ENCODE measurements around the gene HOPX. TPM values are rescaled to one million over a fixed set of nuclear protein-coding genes. Genes with fewer than 3 reads are reported as not detected.

The HOPX gene
- total RNA-seq, 1 donor from 2014 or later: 42.1 TPM

GRCh38 chr4:56654238-56654632, 26.9 kb downstream of the HOPX start:
- Mint-ChIP-seq H3K9me3 (no peaks in the 10 kb centered on the region), H3K27ac (no peak overlapping the region), H3K4me1 (ENCODE audit: unreplicated experiment) (peaks cover 17% of the 10 kb centered on the region), H3K27me3 (peaks cover 76% of the 10 kb centered on the region), H3K36me3 (no peaks in the 10 kb centered on the region), H3K4me3 (peak overlapping the region; percentile 92)
- no peak for DNase-seq (ENCODE audit: extremely low spot score, unreplicated experiment)
- no peak for TF ChIP-seq CTCF (conservative IDR thresholded peaks at IDR 0.05)

- no peak for TF ChIP-seq CTCF (conservative IDR thresholded peaks at IDR 0.05)
- DNase-seq (ENCODE audit: extremely low spot score, unreplicated experiment): no peak
- no peak overlapping the region for H3K4me3 Mint-ChIP-seq
- H3K27ac Mint-ChIP-seq: no peak overlapping the region
- H3K27me3 Mint-ChIP-seq: peaks cover 70% of the 10 kb centered on the region
- no peaks in the 10 kb centered on the region for H3K36me3 Mint-ChIP-seq
- no peaks in the 10 kb centered on the region for H3K9me3 Mint-ChIP-seq
- peaks cover 17% of the 10 kb centered on the region for H3K4me1 Mint-ChIP-seq (ENCODE audit: unreplicated experiment)
These were observed 27.4 kb downstream of the HOPX start for GRCh38 chr4:56653461-56654237.

GRCh38 chr4:56652196-56652595, 28.9 kb downstream of the HOPX start:
- H3K9me3 Mint-ChIP-seq: no peaks in the 10 kb centered on the region
- H3K27me3 Mint-ChIP-seq: peaks cover 56% of the 10 kb centered on the region
- no peaks in the 10 kb centered on the region for H3K36me3 Mint-ChIP-seq

GRCh38 chr4:56651056-56651350, 30.1 kb downstream of the HOPX start:
- H3K9me3 Mint-ChIP-seq: no peaks in the 10 kb centered on the region
- H3K4me1 Mint-ChIP-seq (ENCODE audit: unreplicated experiment): peaks cover 17% of the 10 kb centered on the region
- peaks cover 45% of the 10 kb centered on the region for H3K27me3 Mint-ChIP-seq
- no peaks in the 10 kb centered on the region for H3K36me3 Mint-ChIP-seq
- DNase-seq (ENCODE audit: extremely low spot score, unreplicated experiment): no peak
- no peak for TF ChIP-seq CTCF (conservative IDR thresholded peaks at IDR 0.05)
- H3K4me3 Mint-ChIP-seq: no peak overlapping the region
- no peak overlapping the region for H3K27ac Mint-ChIP-seq

More at GRCh38 chr4:56652196-56652595, 28.9 kb downstream of the HOPX start:
- Mint-ChIP-seq H3K27ac (no peak overlapping the region), H3K4me1 (ENCODE audit: unreplicated experiment) (peaks cover 17% of the 10 kb centered on the region), H3K4me3 (no peak overlapping the region)
- no peak for DNase-seq (ENCODE audit: extremely low spot score, unreplicated experiment)
- TF ChIP-seq CTCF (conservative IDR thresholded peaks at IDR 0.05): no peak

- H3K4me1 Mint-ChIP-seq (ENCODE audit: unreplicated experiment): peaks cover 17% of the 10 kb centered on the region
- no peak overlapping the region for H3K27ac Mint-ChIP-seq
- DNase-seq (ENCODE audit: extremely low spot score, unreplicated experiment): no peak
- peaks cover 44% of the 10 kb centered on the region for H3K27me3 Mint-ChIP-seq
- no peaks in the 10 kb centered on the region for H3K9me3 Mint-ChIP-seq
- no peaks in the 10 kb centered on the region for H3K36me3 Mint-ChIP-seq
- TF ChIP-seq CTCF (conservative IDR thresholded peaks at IDR 0.05): no peak
- no peak overlapping the region for H3K4me3 Mint-ChIP-seq
These were observed 30.6 kb downstream of the HOPX start for GRCh38 chr4:56650262-56651055.

Measured in type B pancreatic cell (in vitro differentiated cells).